Rectal smooth muscle tissue (tissue), 1 donor: ENCODE measurements around the gene TAF4.
"Not testable (repeated sequence)": the region's sequence is repeated elsewhere in the genome, so short reads cannot be mapped to it uniquely, and the experiment has no call there.

Experiments used
- H3K27ac ChIP-seq: one replicate; pipeline ENCODE4 v1.7.0; 2013; ENCODE audit warnings: low read depth, low read length, inconsistent platforms
- H3K27me3 ChIP-seq: one replicate; pipeline ENCODE4 v1.7.0; 2013; ENCODE audit warnings: low read length; ENCODE audit not compliant: control insufficient read depth, insufficient read depth
- H3K36me3 ChIP-seq: one replicate; pipeline ENCODE4 v1.7.0; 2013; ENCODE audit warnings: low read length; ENCODE audit not compliant: control insufficient read depth, insufficient read depth
- H3K4me1 ChIP-seq: one replicate; pipeline ENCODE4 v1.7.0; 2013; ENCODE audit warnings: low read length; ENCODE audit not compliant: control insufficient read depth, insufficient read depth
- H3K4me3 ChIP-seq: one replicate; pipeline ENCODE4 v1.7.0; 2013; ENCODE audit warnings: low read length
- H3K9ac ChIP-seq: one replicate; pipeline ENCODE4 v1.7.0; 2013; ENCODE audit warnings: low read length

TAF4 gene

GRCh38 chr20:62089393-62089792 lies 23.7 kb upstream of the TAF4 start:
- no peak overlapping the region for H3K9ac ChIP-seq
- no peaks in the 10 kb centered on the region for H3K36me3 ChIP-seq
- H3K4me1 ChIP-seq, result no peaks in the 10 kb centered on the region
- no peak overlapping the region for H3K27ac ChIP-seq
- H3K27me3 ChIP-seq, result peaks cover 5% of the 10 kb centered on the region
- no peak overlapping the region for H3K4me3 ChIP-seq

- Histone ChIP-seq H3K36me3 (no peaks in the 10 kb centered on the region), H3K27me3 (peaks cover 5% of the 10 kb centered on the region), H3K27ac (no peak overlapping the region), H3K4me3 (no peak overlapping the region), H3K9ac (no peak overlapping the region), H3K4me1 (no peaks in the 10 kb centered on the region)
Measured at GRCh38 chr20:62088258-62089127, 22.8 kb upstream of the TAF4 start.

- H3K27ac ChIP-seq, result no peak overlapping the region
- no peaks in the 10 kb centered on the region for H3K4me1 ChIP-seq
- H3K4me3 ChIP-seq, result no peak overlapping the region
- no peak overlapping the region for H3K9ac ChIP-seq
- no peaks in the 10 kb centered on the region for H3K36me3 ChIP-seq
- peaks cover 5% of the 10 kb centered on the region for H3K27me3 ChIP-seq
Measured at GRCh38 chr20:62087632-62088031, 22.0 kb upstream of the TAF4 start.

- Histone ChIP-seq H3K27me3 (peaks cover 5% of the 10 kb centered on the region), H3K4me1 (no peaks in the 10 kb centered on the region), H3K36me3 (no peaks in the 10 kb centered on the region), H3K27ac (no peak overlapping the region), H3K9ac (no peak overlapping the region), H3K4me3 (no peak overlapping the region)
Measured at GRCh38 chr20:62087227-62087626, 21.5 kb upstream of the TAF4 start.

GRCh38 chr20:62085206-62085605 lies 19.5 kb upstream of the TAF4 start:
- Histone ChIP-seq H3K4me3 (no peak overlapping the region), H3K9ac (no peak overlapping the region), H3K4me1 (no peaks in the 10 kb centered on the region), H3K27me3 (peaks cover 5% of the 10 kb centered on the region), H3K36me3 (no peaks in the 10 kb centered on the region), H3K27ac (no peak overlapping the region)

- not testable (repeated sequence) for H3K4me1 ChIP-seq, H3K36me3 ChIP-seq, H3K9ac ChIP-seq, H3K4me3 ChIP-seq, H3K27me3 ChIP-seq, H3K27ac ChIP-seq
Measured at GRCh38 chr20:62084224-62084623, 18.5 kb upstream of the TAF4 start.

GRCh38 chr20:62083312-62083711 lies 17.6 kb upstream of the TAF4 start:
- Histone ChIP-seq H3K9ac (no peak overlapping the region), H3K4me1 (no peaks in the 10 kb centered on the region), H3K27me3 (peaks cover 5% of the 10 kb centered on the region), H3K36me3 (no peaks in the 10 kb centered on the region), H3K4me3 (no peak overlapping the region), H3K27ac (no peak overlapping the region)

GRCh38 chr20:62080249-62080990 lies 14.7 kb upstream of the TAF4 start:
- no peak overlapping the region for H3K4me3 ChIP-seq
- no peak overlapping the region for H3K27ac ChIP-seq
- H3K4me1 ChIP-seq, result no peaks in the 10 kb centered on the region
- H3K36me3 ChIP-seq, result no peaks in the 10 kb centered on the region
- H3K27me3 ChIP-seq, result no peaks in the 10 kb centered on the region
- no peak overlapping the region for H3K9ac ChIP-seq

- Histone ChIP-seq H3K27ac (no peak overlapping the region), H3K27me3 (no peaks in the 10 kb centered on the region), H3K36me3 (no peaks in the 10 kb centered on the region), H3K9ac (no peak overlapping the region), H3K4me3 (no peak overlapping the region), H3K4me1 (no peaks in the 10 kb centered on the region)
Measured at GRCh38 chr20:62079166-62079565, 13.5 kb upstream of the TAF4 start.

GRCh38 chr20:62073323-62073722 lies 7.6 kb upstream of the TAF4 start:
- Histone ChIP-seq H3K4me3 (no peak overlapping the region), H3K4me1 (peaks cover 3% of the 10 kb centered on the region), H3K27me3 (no peaks in the 10 kb centered on the region), H3K36me3 (no peaks in the 10 kb centered on the region), H3K27ac (no peak overlapping the region), H3K9ac (no peak overlapping the region)

GRCh38 chr20:62071669-62072430 lies 6.2 kb upstream of the TAF4 start:
- H3K9ac ChIP-seq, H3K27ac ChIP-seq, H3K4me1 ChIP-seq, H3K36me3 ChIP-seq, H3K27me3 ChIP-seq, H3K4me3 ChIP-seq: not testable (repeated sequence)

GRCh38 chr20:62069741-62070216 lies 4.1 kb upstream of the TAF4 start:
- Histone ChIP-seq H3K27ac (no peak overlapping the region), H3K9ac (no peak overlapping the region), H3K4me3 (no peak overlapping the region), H3K4me1 (peaks cover 3% of the 10 kb centered on the region), H3K27me3 (no peaks in the 10 kb centered on the region), H3K36me3 (no peaks in the 10 kb centered on the region)
